GM12878 (cell line): Measurements from ENCODE around the gene CLSTN2. TPM values are rescaled to one million over a fixed set of nuclear protein-coding genes. Genes with fewer than 3 reads are reported as not detected.
A peak's percentile ranks its signal among the peaks of the same experiment; 100 is the strongest.

Experiments used
- ASH2L ChIP-seq: fragments of 300-600, 200-600 bp; sonication (generic); IDR thresholded peaks from 2 replicates; pipeline ENCODE4 v1.6.1; 2017; ENCODE audit warnings: low read depth, mild to moderate bottlenecking, borderline replicate concordance
- ATF2 ChIP-seq: IDR thresholded peaks from 2 replicates; pipeline ENCODE4 v1.6.1; 2012; ENCODE audit warnings: low read length, inconsistent platforms
- ATF7 ChIP-seq: fragments of 450-650 bp; IDR thresholded peaks from 2 replicates; pipeline ENCODE4 v1.6.1; 2016; ENCODE audit warnings: low read depth, mild to moderate bottlenecking
- BRCA1 ChIP-seq: IDR thresholded peaks from 2 replicates; pipeline ENCODE4 v1.6.1; 2011; ENCODE audit warnings: low read depth, low read length, improper control_type of control experiment
- CBX5 ChIP-seq: sonication (generic); IDR thresholded peaks from 2 replicates; pipeline ENCODE4 v1.6.1; 2016; ENCODE audit warnings: low read depth, moderate library complexity, mild to moderate bottlenecking, inconsistent platforms
- CHD1 ChIP-seq: IDR thresholded peaks from 2 replicates; pipeline ENCODE4 v1.6.1; 2012; ENCODE audit warnings: low read depth, low read length, improper control_type of control experiment
- EGR1 ChIP-seq, 2 experiments: IDR thresholded peaks; 1 replicate in 1 of 2; 2 replicates in 1 of 2; pipeline ENCODE4 v1.6.1; 2011 to 2012; ENCODE audit warnings: low read depth in 2 of 2, low read length in 2 of 2, borderline replicate concordance in 1 of 2, mild to moderate bottlenecking in 1 of 2, moderate library complexity in 1 of 2
- EP300 ChIP-seq, 2 experiments: fragments of 150-350 bp in 1 of 2; IDR thresholded peaks; 2 replicates each; pipeline ENCODE4 v1.6.1; 2011 to 2012; ENCODE audit warnings: low read depth in 2 of 2, low read length in 2 of 2, borderline replicate concordance in 1 of 2, improper control_type of control experiment in 1 of 2, inconsistent platforms in 1 of 2; ENCODE audit not compliant: control insufficient read depth in 1 of 2
- IRF4 ChIP-seq: IDR thresholded peaks from 2 replicates; pipeline ENCODE4 v1.6.1; 2011; ENCODE audit warnings: low read depth, low read length
- LARP7 ChIP-seq: fragments of 450-650 bp; IDR thresholded peaks from 2 replicates; pipeline ENCODE4 v1.6.1; 2017; ENCODE audit warnings: mild to moderate bottlenecking
- MLLT1 ChIP-seq: fragments of 450-650 bp; IDR thresholded peaks from 2 replicates; pipeline ENCODE4 v1.6.1; 2016; ENCODE audit warnings: mild to moderate bottlenecking
- MTA2 ChIP-seq: fragments of 450-650 bp; IDR thresholded peaks from 2 replicates; pipeline ENCODE4 v1.6.1; 2016; ENCODE audit warnings: low read depth, mild to moderate bottlenecking, moderate library complexity
- MTA3 ChIP-seq: IDR thresholded peaks from 2 replicates; pipeline ENCODE4 v1.6.1; 2012; ENCODE audit warnings: low read length, inconsistent platforms, borderline replicate concordance
- MXI1 ChIP-seq: fragments of 150-350 bp; IDR thresholded peaks from 2 replicates; pipeline ENCODE4 v1.6.1; 2011; ENCODE audit warnings: low read depth, mild to moderate bottlenecking, inconsistent platforms, low read length, improper control_type of control experiment
- NFIC ChIP-seq: IDR thresholded peaks from 2 replicates; pipeline ENCODE4 v1.6.1; 2012; ENCODE audit warnings: low read depth, mild to moderate bottlenecking, inconsistent platforms, low read length, moderate library complexity
- PAX5 ChIP-seq: IDR thresholded peaks from 2 replicates; pipeline ENCODE4 v1.6.1; 2011; ENCODE audit warnings: low read depth, low read length, borderline replicate concordance
- POLR2AphosphoS2 ChIP-seq: IDR thresholded peaks from 2 replicates; pipeline ENCODE4 v1.6.1; 2011; ENCODE audit warnings: low read depth, mild to moderate bottlenecking, low read length, improper control_type of control experiment, moderate library complexity
- RAD21 ChIP-seq: IDR thresholded peaks from 2 replicates; pipeline ENCODE4 v1.6.1; 2011; ENCODE audit warnings: mild to moderate bottlenecking, low read depth, low read length, moderate library complexity; ENCODE audit not compliant: insufficient read depth
- RAD51 ChIP-seq: fragments of 450-650 bp; IDR thresholded peaks from 2 replicates; pipeline ENCODE4 v1.6.1; 2016; ENCODE audit warnings: moderate library complexity, mild to moderate bottlenecking, inconsistent platforms
- RBBP5 ChIP-seq: fragments of 200-600 bp; sonication (generic); conservative IDR thresholded peaks from 2 replicates; pipeline ENCODE4 v1.6.1; 2016
- RELA ChIP-seq: fragments of 450-650 bp; IDR thresholded peaks from 2 replicates; pipeline ENCODE4 v1.8.0; 2014; ENCODE audit warnings: borderline replicate concordance; ENCODE audit not compliant: partially characterized antibody
- RFX5 ChIP-seq: IDR thresholded peaks from 2 replicates; pipeline ENCODE4 v1.6.1; 2011; ENCODE audit warnings: low read depth, low read length, improper control_type of control experiment
- SIN3A ChIP-seq: IDR thresholded peaks from 2 replicates; pipeline ENCODE4 v1.6.1; 2012; ENCODE audit warnings: low read depth, low read length, improper control_type of control experiment
- SMAD5 ChIP-seq: IDR thresholded peaks from 2 replicates; pipeline ENCODE4 v1.6.1; 2016; ENCODE audit warnings: antibody characterized with exemption, low read depth
- STAT1 ChIP-seq: fragments of 450-650 bp; conservative IDR thresholded peaks from 2 replicates; pipeline ENCODE4 v1.6.1; 2014; ENCODE audit warnings: antibody characterized with exemption, mild to moderate bottlenecking
- TAF1 ChIP-seq: IDR thresholded peaks from 2 replicates; pipeline ENCODE4 v1.6.1; 2011; ENCODE audit warnings: mild to moderate bottlenecking, low read depth, low read length, borderline replicate concordance
- USF1 ChIP-seq: IDR thresholded peaks from 2 replicates; pipeline ENCODE4 v1.6.1; 2011; ENCODE audit warnings: borderline replicate concordance, low read depth, mild to moderate bottlenecking, moderate library complexity, mixed read lengths, low read length; ENCODE audit not compliant: insufficient read depth; ENCODE audit errors: extremely low read length
- WRNIP1 ChIP-seq: IDR thresholded peaks from 2 replicates; pipeline ENCODE4 v1.6.1; 2011; ENCODE audit warnings: low read depth, low read length, improper control_type of control experiment, borderline replicate concordance
- YY1 ChIP-seq: IDR thresholded peaks from 2 replicates; pipeline ENCODE4 v1.6.1; 2011; ENCODE audit warnings: low read depth, mild to moderate bottlenecking, low read length
- ZNF217 ChIP-seq: fragments of 450-650 bp; IDR thresholded peaks from 2 replicates; pipeline ENCODE4 v1.6.1; 2017; ENCODE audit warnings: antibody characterized with exemption, mild to moderate bottlenecking
- ZNF384 ChIP-seq: IDR thresholded peaks from 2 replicates; pipeline ENCODE4 v1.6.1; 2012; ENCODE audit warnings: low read depth, mild to moderate bottlenecking, low read length, improper control_type of control experiment, borderline replicate concordance
- polyA plus RNA-seq, 11 experiments: library from polyadenylated mRNA; depleted of rRNA in 4 of 11; unstranded in 6 of 11; stranded (reverse) in 5 of 11; fragments of >200 nt; fragmentation: Nextera tagmentation in 4 of 11; fragmentation: Illumina TruSeq in 1 of 11; extraction: Ambion mirVana in 4 of 11; extraction: Trizol in 1 of 11; gene quantifications; 1 replicate in 1 of 11; 2 replicates in 10 of 11; pipeline versions ENCODE4 v1.2.1 to v1.2.3, GENCODE V29; 2011 to 2016; ENCODE audit warnings: inconsistent platforms in 2 of 11, missing spikeins in 2 of 11, low read depth in 1 of 11
- total RNA-seq, 4 experiments: library from RNA; depleted of rRNA in 3 of 4; stranded (reverse); fragments of >200 nt in 3 of 4; fragmentation: Illumina TruSeq in 1 of 4; extraction: Trizol in 1 of 4; gene quantifications; 2 replicates each; pipeline versions ENCODE4 v1.2.1 to v1.2.3, GENCODE V29; 2013 to 2021

CLSTN2 gene
- total and polyA plus RNA-seq, 10 of the 15 experiments (the other 5 are each of a cell fraction or from before 2014, with no cell fraction given), result under 0.01 to 0.10 (median under 0.01) TPM; not detected in 5

- TF ChIP-seq TAF1 (no peak), POLR2AphosphoS2 (no peak), SIN3A (no peak), RAD21 (no peak), IRF4 (no peak), MTA3 (no peak), ATF2 (no peak), ZNF384 (no peak), BRCA1 (no peak), RAD51 (peak; percentile 66), SMAD5 (no peak), MXI1 (peak; percentile 83), LARP7 (no peak), MTA2 (peak; percentile 52; the same call in 1 of the 2 replicates), YY1 (no peak), CBX5 (no peak), RBBP5 (no peak), NFIC (no peak), ZNF217 (no peak), EGR1 (IDR thresholded peaks at IDR 0.05; ENCODE audit: borderline replicate concordance in 1 of 2, low read depth in 2 of 2, low read length in 2 of 2) (no peak), STAT1 (no peak), RFX5 (no peak), CHD1 (no peak), ASH2L (no peak), PAX5 (no peak), USF1 (no peak), EP300 (IDR thresholded peaks at IDR 0.05; ENCODE audit: borderline replicate concordance in 1 of 2, control insufficient read depth in 1 of 2, low read depth in 2 of 2, low read length in 2 of 2) (peak in 1 of 2 experiments; percentile 29; a peak in 1 of 4 replicates), ATF7 (peak; percentile 24; the same call in 1 of the 2 replicates), RELA (peak; percentile 31), WRNIP1 (no peak), MLLT1 (no peak)
Measured at GRCh38 chr3:140505213-140505612, 570.2 kb downstream of the CLSTN2 start (continued).
